Measurements from ENCODE around the gene ARMH1. TPM values are rescaled to one million over a fixed set of nuclear protein-coding genes. Genes with fewer than 3 reads are reported as not detected.

The ARMH1 gene
- total and polyA plus RNA-seq, 7 experiments from 2014 or later = 32.8 to 205 (median 71.8) TPM

- ChIA-PET CTCF (interaction anchor here (0.6 to 0.7 kb wide), 2 partner anchors 22 to 28 kb away, joined by 3 read pairs; no protein-coding TSS in a partner anchor), POLR2A (no interaction called here)
- Histone ChIP-seq H3K4me3 (ENCODE audit: low read length) (no peak overlapping the region), H3K27ac (ENCODE audit: low read depth, low read length) (no peak overlapping the region), H3K9me3 (ENCODE audit: control insufficient read depth in 2 of 3, low read length in 3 of 3) (no peaks in the 10 kb centered on the region), H3K27me3 (ENCODE audit: control insufficient read depth in 2 of 2, insufficient read depth in 2 of 2, low read length in 2 of 2) (no peaks in the 10 kb centered on the region), H3K36me3 (ENCODE audit: control insufficient read depth in 2 of 3, insufficient read depth in 3 of 3, low read length in 3 of 3) (no peaks in the 10 kb centered on the region), H3K4me1 (ENCODE audit: control insufficient read depth in 2 of 2, insufficient read depth in 2 of 2, low read length in 2 of 2) (peaks cover 6 to 15% of the 10 kb centered on the region in 2 donors)
- intact Hi-C loops (cut with micrococcal nuclease) = no loop called here
- Mint-ChIP-seq H3K4me1 (peaks cover 13 to 21% (median 17%) of the 10 kb centered on the region in 7 donors), H3K36me3 (peaks cover 0 to 3% (median 0%) of the 10 kb centered on the region in 5 donors), H3K9me3 (no peaks in the 10 kb centered on the region), H3K4me3 (no peak overlapping the region), H3K27ac (no peak overlapping the region), H3K27me3 (no peaks in the 10 kb centered on the region)
- no peak for ATAC-seq
- DNase-seq = no peak
Observed at GRCh38 chr1:44700573-44700972, 26.1 kb downstream of the ARMH1 start.

GRCh38 chr1:44701141-44701573 is 26.6 kb downstream of the ARMH1 start:
- Mint-ChIP-seq H3K4me1 (peaks cover 9 to 15% (median 15%) of the 10 kb centered on the region in 7 donors), H3K4me3 (no peak overlapping the region), H3K27ac (no peak overlapping the region), H3K36me3 (peaks cover 0 to 3% (median 0%) of the 10 kb centered on the region in 5 donors), H3K27me3 (no peaks in the 10 kb centered on the region), H3K9me3 (no peaks in the 10 kb centered on the region)
- CTCF ChIA-PET = interaction anchor here (0.6 kb wide), 1 partner anchor 28 kb away, joined by 3 read pairs; no protein-coding TSS in a partner anchor
- no peak overlapping the region for H3K27ac ChIP-seq (ENCODE audit: low read depth, low read length)
- H3K4me1 ChIP-seq (ENCODE audit: control insufficient read depth in 2 of 2, insufficient read depth in 2 of 2, low read length in 2 of 2) = peaks cover 6 to 13% of the 10 kb centered on the region in 2 donors
- ATAC-seq = no peak
- DNase-seq = no peak
- POLR2A ChIA-PET = no interaction called here
- no peak overlapping the region for H3K4me3 ChIP-seq (ENCODE audit: low read length)
- intact Hi-C loops (cut with micrococcal nuclease) = no loop called here
- no peaks in the 10 kb centered on the region for H3K27me3 ChIP-seq (ENCODE audit: control insufficient read depth in 2 of 2, insufficient read depth in 2 of 2, low read length in 2 of 2)
- H3K36me3 ChIP-seq (ENCODE audit: control insufficient read depth in 2 of 3, insufficient read depth in 3 of 3, low read length in 3 of 3) = no peaks in the 10 kb centered on the region
- no peaks in the 10 kb centered on the region for H3K9me3 ChIP-seq (ENCODE audit: control insufficient read depth in 2 of 3, low read length in 3 of 3)

- Mint-ChIP-seq H3K27ac (peak overlapping the region in 1 of 9 donors; percentile 74), H3K4me1 (peaks cover 6 to 15% (median 12%) of the 10 kb centered on the region in 7 donors), H3K27me3 (no peaks in the 10 kb centered on the region), H3K9me3 (peaks cover 0 to 1% (median 0%) of the 10 kb centered on the region in 11 donors), H3K36me3 (peaks cover 0 to 3% (median 0%) of the 10 kb centered on the region in 5 donors), H3K4me3 (no peak overlapping the region)
- Histone ChIP-seq H3K27ac (ENCODE audit: low read depth, low read length) (no peak overlapping the region), H3K4me3 (ENCODE audit: low read length) (no peak overlapping the region), H3K4me1 (ENCODE audit: control insufficient read depth in 2 of 2, insufficient read depth in 2 of 2, low read length in 2 of 2) (peaks cover 0 to 8% of the 10 kb centered on the region in 2 donors), H3K27me3 (ENCODE audit: control insufficient read depth in 2 of 2, insufficient read depth in 2 of 2, low read length in 2 of 2) (no peaks in the 10 kb centered on the region), H3K36me3 (ENCODE audit: control insufficient read depth in 2 of 3, insufficient read depth in 3 of 3, low read length in 3 of 3) (no peaks in the 10 kb centered on the region), H3K9me3 (ENCODE audit: control insufficient read depth in 2 of 3, low read length in 3 of 3) (no peaks in the 10 kb centered on the region)
- ChIA-PET CTCF (interaction anchor here (2.3 kb wide), 1 partner anchor 8 kb away, joined by 8 read pairs; no protein-coding TSS in a partner anchor), POLR2A (interaction anchor here (1.1 to 2.2 kb wide), 3 partner anchors 9 to 25 kb away, joined by 3 to 14 read pairs (median 4); partner anchors contain the start of gene RNU5D-1)
- ATAC-seq = no peak
- no peak for DNase-seq
- intact Hi-C loops (cut with micrococcal nuclease) = no loop called here
Observed at GRCh38 chr1:44705470-44705869, 31.0 kb downstream of the ARMH1 start.

- H3K4me1 ChIP-seq (ENCODE audit: control insufficient read depth in 2 of 2, insufficient read depth in 2 of 2, low read length in 2 of 2) = peaks cover 0 to 8% of the 10 kb centered on the region in 2 donors
- peaks cover 6 to 15% (median 12%) of the 10 kb centered on the region in 7 donors for H3K4me1 Mint-ChIP-seq
- no peaks in the 10 kb centered on the region for H3K36me3 ChIP-seq (ENCODE audit: control insufficient read depth in 2 of 3, insufficient read depth in 3 of 3, low read length in 3 of 3)
- H3K36me3 Mint-ChIP-seq = peaks cover 0 to 3% (median 0%) of the 10 kb centered on the region in 5 donors
- no peaks in the 10 kb centered on the region for H3K9me3 ChIP-seq (ENCODE audit: control insufficient read depth in 2 of 3, low read length in 3 of 3)
- intact Hi-C loops (cut with micrococcal nuclease) = no loop called here
- H3K4me3 Mint-ChIP-seq = no peak overlapping the region
- CTCF ChIA-PET = interaction anchor here (1.1 to 2.3 kb wide), 3 partner anchors 9 to 13 kb away, joined by 3 to 8 read pairs (median 3); no protein-coding TSS in a partner anchor
- POLR2A ChIA-PET = interaction anchor here (1.1 to 2.2 kb wide), 4 partner anchors 10 to 69 kb away, joined by 3 to 14 read pairs (median 4); partner anchors contain the start of genes RNU5D-1 and RPS8
- no peak overlapping the region for H3K27ac ChIP-seq (ENCODE audit: low read depth, low read length)
- no peak overlapping the region for H3K4me3 ChIP-seq (ENCODE audit: low read length)
- no peaks in the 10 kb centered on the region for H3K27me3 ChIP-seq (ENCODE audit: control insufficient read depth in 2 of 2, insufficient read depth in 2 of 2, low read length in 2 of 2)
- H3K9me3 Mint-ChIP-seq = peaks cover 0 to 1% (median 0%) of the 10 kb centered on the region in 11 donors
- no peak for ATAC-seq
- no peak for DNase-seq
- H3K27me3 Mint-ChIP-seq = peaks cover 0 to 4% (median 0%) of the 10 kb centered on the region in 5 donors
- peak overlapping the region in 1 of 9 donors; percentile 38 for H3K27ac Mint-ChIP-seq
Observed at GRCh38 chr1:44705938-44706337, 31.4 kb downstream of the ARMH1 start.

- CTCF ChIA-PET = interaction anchor here (0.7 to 2.3 kb wide), 6 partner anchors 10 to 556 kb away, joined by 3 to 8 read pairs (median 4); no protein-coding TSS in a partner anchor
- peak overlapping the region in 1 of 10 donors; percentile 71 for H3K4me3 Mint-ChIP-seq
- Histone ChIP-seq H3K27me3 (ENCODE audit: control insufficient read depth in 2 of 2, insufficient read depth in 2 of 2, low read length in 2 of 2) (no peaks in the 10 kb centered on the region), H3K27ac (ENCODE audit: low read depth, low read length) (no peak overlapping the region), H3K4me1 (ENCODE audit: control insufficient read depth in 2 of 2, insufficient read depth in 2 of 2, low read length in 2 of 2) (peaks cover 0 to 8% of the 10 kb centered on the region in 2 donors), H3K4me3 (ENCODE audit: low read length) (no peak overlapping the region), H3K9me3 (ENCODE audit: control insufficient read depth in 2 of 3, low read length in 3 of 3) (no peaks in the 10 kb centered on the region), H3K36me3 (ENCODE audit: control insufficient read depth in 2 of 3, insufficient read depth in 3 of 3, low read length in 3 of 3) (no peaks in the 10 kb centered on the region)
- H3K36me3 Mint-ChIP-seq = peaks cover 0 to 3% (median 0%) of the 10 kb centered on the region in 5 donors
- ATAC-seq (no peak), DNase-seq (no peak)
- H3K4me1 Mint-ChIP-seq = peaks cover 6 to 15% (median 12%) of the 10 kb centered on the region in 7 donors
- POLR2A ChIA-PET = interaction anchor here (1.2 to 2.2 kb wide), 3 partner anchors 11 to 68 kb away, joined by 3 to 14 read pairs (median 4); partner anchors contain the start of gene RPS8
- H3K27me3 Mint-ChIP-seq = peaks cover 0 to 9% (median 0%) of the 10 kb centered on the region in 5 donors
- H3K27ac Mint-ChIP-seq = peak overlapping the region in 1 of 9 donors; percentile 23
- H3K9me3 Mint-ChIP-seq = peaks cover 0 to 1% (median 0%) of the 10 kb centered on the region in 11 donors
- intact Hi-C loops (cut with micrococcal nuclease) = no loop called here
Observed at GRCh38 chr1:44707112-44707881, 32.8 kb downstream of the ARMH1 start.

- Mint-ChIP-seq H3K36me3 (no peaks in the 10 kb centered on the region), H3K9me3 (peaks cover 0 to 1% (median 0%) of the 10 kb centered on the region in 11 donors), H3K4me1 (peaks cover 6 to 15% (median 12%) of the 10 kb centered on the region in 7 donors), H3K4me3 (peak overlapping the region; percentile 30 to 71 (median 64)), H3K27me3 (peaks cover 0 to 9% (median 0%) of the 10 kb centered on the region in 5 donors), H3K27ac (peak overlapping the region in 7 of 9 donors; percentile 0 to 48 (median 23))
- POLR2A ChIA-PET = interaction anchor here (1.1 to 2.2 kb wide), 4 partner anchors 10 to 101 kb away, joined by 3 to 14 read pairs (median 9); no protein-coding TSS in a partner anchor
- Histone ChIP-seq H3K36me3 (ENCODE audit: control insufficient read depth in 2 of 3, insufficient read depth in 3 of 3, low read length in 3 of 3) (no peaks in the 10 kb centered on the region), H3K27me3 (ENCODE audit: control insufficient read depth in 2 of 2, insufficient read depth in 2 of 2, low read length in 2 of 2) (no peaks in the 10 kb centered on the region), H3K9me3 (ENCODE audit: control insufficient read depth in 2 of 3, low read length in 3 of 3) (no peaks in the 10 kb centered on the region), H3K4me1 (ENCODE audit: control insufficient read depth in 2 of 2, insufficient read depth in 2 of 2, low read length in 2 of 2) (peaks cover 0 to 8% of the 10 kb centered on the region in 2 donors), H3K4me3 (ENCODE audit: low read length) (no peak overlapping the region), H3K27ac (ENCODE audit: low read depth, low read length) (no peak overlapping the region)
- ATAC-seq (peak; percentile 92), DNase-seq (peak in 6 of 9 donors; percentile 35 to 59 (median 54))
- intact Hi-C loops (cut with micrococcal nuclease) = no loop called here
- CTCF ChIA-PET = interaction anchor here (0.7 to 1.6 kb wide), 3 partner anchors 11 to 33 kb away, joined by 4 to 7 read pairs (median 4); no protein-coding TSS in a partner anchor
Observed at GRCh38 chr1:44707959-44708831, 33.7 kb downstream of the ARMH1 start.

Data from naive thymus-derived CD4-positive, alpha-beta T cell (primary cell).